ENCODE results near the gene TNS1. TPM values are rescaled to one million over a fixed set of nuclear protein-coding genes. Genes with fewer than 3 reads are reported as not detected.

Gene TNS1
- total RNA-seq, 1 experiment from 2014 or later: 3.0 TPM

- no peak for DNase-seq
- H3K27me3 ChIP-seq: no peaks in the 10 kb centered on the region
Measured at GRCh38 chr2:217975626-217976025, 27.2 kb downstream of the TNS1 start.

DNA sequence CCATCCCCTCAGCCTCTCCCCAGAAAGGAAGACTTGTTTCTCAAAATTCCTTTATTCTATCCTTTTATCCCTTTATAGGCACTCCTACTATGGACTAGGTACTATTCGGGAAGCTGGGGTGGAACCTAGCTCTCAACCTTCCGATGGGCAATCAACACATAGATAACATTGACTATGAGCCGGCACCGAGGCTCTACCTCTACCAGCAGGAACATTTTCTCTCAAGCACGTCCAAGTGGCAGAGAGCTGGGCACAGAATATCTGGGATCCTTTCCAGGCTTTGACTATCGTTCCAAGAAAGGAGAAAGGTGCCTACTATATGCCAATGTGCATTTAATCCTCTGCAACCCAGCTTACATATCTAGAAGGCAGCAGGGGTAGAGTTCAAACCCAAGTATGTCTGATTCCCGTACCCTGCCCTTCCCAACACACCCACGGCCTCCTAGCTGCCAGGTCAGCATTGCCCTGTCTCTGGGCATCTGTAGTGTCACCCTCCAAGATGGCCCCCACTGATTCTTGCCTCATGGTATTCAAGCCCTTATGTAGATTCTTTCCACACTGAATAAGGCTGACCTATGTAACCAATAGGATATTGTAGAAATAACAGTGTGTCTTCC, 28.3 kb downstream of the TNS1 start:
- DNase-seq: no peak
- Histone ChIP-seq H3K9me3 (replicated peaks) (peaks cover 4% of the 10 kb centered on the region; the same call in 1 of the 2 replicates), H3K4me1 (no peaks in the 10 kb centered on the region), H3K27me3 (no peaks in the 10 kb centered on the region), H3K36me3 (no peaks in the 10 kb centered on the region), H3K27ac (no peak overlapping the region), H3K4me3 (no peak overlapping the region)

More at GRCh38 chr2:217975626-217976025, 27.2 kb downstream of the TNS1 start:
- H3K9me3 ChIP-seq (replicated peaks): no peaks in the 10 kb centered on the region
- H3K27ac ChIP-seq: no peak overlapping the region
- H3K4me3 ChIP-seq: no peak overlapping the region
- no peaks in the 10 kb centered on the region for H3K36me3 ChIP-seq
- no peaks in the 10 kb centered on the region for H3K4me1 ChIP-seq

- Histone ChIP-seq H3K4me1 (no peaks in the 10 kb centered on the region), H3K27me3 (no peaks in the 10 kb centered on the region), H3K4me3 (no peak overlapping the region), H3K36me3 (no peaks in the 10 kb centered on the region), H3K27ac (no peak overlapping the region), H3K9me3 (replicated peaks) (peaks cover 5% of the 10 kb centered on the region; the same call in 1 of the 2 replicates)
- DNase-seq: no peak
Measured at GRCh38 chr2:217973008-217973787, 29.6 kb downstream of the TNS1 start.

DNA sequence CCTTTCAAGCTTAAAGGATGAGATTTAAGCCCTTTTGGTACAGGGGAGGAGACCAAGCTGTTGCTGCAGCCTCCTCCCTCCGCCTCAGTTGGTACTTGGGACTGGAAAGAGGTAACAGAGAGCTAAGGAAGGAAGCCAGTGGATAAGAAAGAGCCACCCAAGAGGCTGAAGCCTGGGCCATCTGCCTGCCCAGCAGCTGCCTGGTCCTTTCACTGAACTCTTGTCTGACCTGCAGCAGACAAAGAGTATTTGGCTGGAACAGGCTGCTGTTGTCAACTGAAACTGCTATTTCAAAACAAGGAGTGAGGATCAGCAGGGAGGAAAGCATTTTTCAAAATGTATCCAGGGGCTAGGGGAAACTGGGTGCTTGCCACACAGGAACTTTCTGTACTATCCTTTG, 30.3 kb downstream of the TNS1 start:
- Histone ChIP-seq H3K4me3 (no peak overlapping the region), H3K27me3 (no peaks in the 10 kb centered on the region), H3K9me3 (replicated peaks) (peaks cover 5% of the 10 kb centered on the region; the same call in 1 of the 2 replicates), H3K4me1 (no peaks in the 10 kb centered on the region), H3K36me3 (no peaks in the 10 kb centered on the region), H3K27ac (no peak overlapping the region)
- no peak for DNase-seq

- Histone ChIP-seq H3K27me3 (no peaks in the 10 kb centered on the region), H3K36me3 (no peaks in the 10 kb centered on the region), H3K9me3 (replicated peaks) (peaks cover 5% of the 10 kb centered on the region; the same call in 1 of the 2 replicates), H3K27ac (no peak overlapping the region), H3K4me1 (no peaks in the 10 kb centered on the region), H3K4me3 (no peak overlapping the region)
- DNase-seq: no peak
Measured at GRCh38 chr2:217972037-217972436, 30.8 kb downstream of the TNS1 start.

DNA sequence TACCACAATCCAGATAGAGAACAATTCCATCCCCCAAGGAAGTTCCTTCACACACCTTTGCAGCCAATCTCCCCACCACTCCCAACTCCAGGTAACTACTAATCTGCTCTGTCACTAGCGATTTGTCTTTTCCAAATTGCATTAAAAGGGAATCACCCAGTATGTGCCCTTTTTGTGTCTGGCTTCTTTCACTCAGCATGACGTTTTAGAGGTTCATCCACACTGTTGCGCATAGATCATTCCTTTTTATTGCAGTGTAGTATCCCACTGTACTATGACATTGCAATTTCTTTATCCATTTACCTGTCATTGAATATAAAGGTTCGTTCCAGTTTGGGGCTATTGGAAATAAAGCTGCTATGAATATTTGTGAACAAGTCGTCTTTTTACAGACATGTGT, 31.6 kb downstream of the TNS1 start:
- Histone ChIP-seq H3K36me3 (no peaks in the 10 kb centered on the region), H3K27ac (no peak overlapping the region), H3K4me3 (no peak overlapping the region), H3K9me3 (replicated peaks) (peaks cover 5% of the 10 kb centered on the region; the same call in 1 of the 2 replicates), H3K4me1 (no peaks in the 10 kb centered on the region), H3K27me3 (no peaks in the 10 kb centered on the region)
- DNase-seq: no peak

- H3K36me3 ChIP-seq: no peaks in the 10 kb centered on the region
- no peak overlapping the region for H3K27ac ChIP-seq
- no peak for DNase-seq
- no peaks in the 10 kb centered on the region for H3K27me3 ChIP-seq
- H3K4me1 ChIP-seq: no peaks in the 10 kb centered on the region
- H3K9me3 ChIP-seq (replicated peaks): peaks cover 5% of the 10 kb centered on the region; the same call in 1 of the 2 replicates
- H3K4me3 ChIP-seq: no peak overlapping the region
Measured at GRCh38 chr2:217970206-217970605, 32.6 kb downstream of the TNS1 start.

DNA sequence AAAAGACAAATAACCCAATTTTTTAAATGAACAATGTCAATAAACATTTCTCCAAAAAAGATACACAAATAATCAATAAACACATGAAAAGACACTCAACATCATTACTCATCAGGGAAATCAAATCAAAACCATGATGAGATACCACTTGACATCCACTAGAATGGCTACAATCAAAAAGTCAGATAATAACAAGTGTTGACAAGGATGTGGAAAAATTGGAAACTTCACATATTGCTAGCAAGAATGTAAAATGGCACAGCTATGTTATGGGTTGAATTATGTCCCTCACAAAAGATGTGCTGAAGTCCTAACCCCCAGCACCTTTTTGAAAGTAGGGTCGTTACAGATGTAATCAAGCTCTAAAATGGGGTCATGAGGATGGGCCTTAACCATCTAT, 33.2 kb downstream of the TNS1 start:
- Histone ChIP-seq H3K9me3 (replicated peaks) (peaks cover 5% of the 10 kb centered on the region; the same call in 1 of the 2 replicates), H3K36me3 (no peaks in the 10 kb centered on the region), H3K4me1 (no peaks in the 10 kb centered on the region), H3K27ac (no peak overlapping the region), H3K27me3 (no peaks in the 10 kb centered on the region), H3K4me3 (no peak overlapping the region)
- DNase-seq: no peak

- Histone ChIP-seq H3K9me3 (replicated peaks) (peaks cover 5% of the 10 kb centered on the region; the same call in 1 of the 2 replicates), H3K4me1 (no peaks in the 10 kb centered on the region), H3K27ac (no peak overlapping the region), H3K4me3 (no peak overlapping the region), H3K36me3 (no peaks in the 10 kb centered on the region), H3K27me3 (no peaks in the 10 kb centered on the region)
- DNase-seq: no peak
Measured at GRCh38 chr2:217968023-217968422, 34.8 kb downstream of the TNS1 start.

DNA sequence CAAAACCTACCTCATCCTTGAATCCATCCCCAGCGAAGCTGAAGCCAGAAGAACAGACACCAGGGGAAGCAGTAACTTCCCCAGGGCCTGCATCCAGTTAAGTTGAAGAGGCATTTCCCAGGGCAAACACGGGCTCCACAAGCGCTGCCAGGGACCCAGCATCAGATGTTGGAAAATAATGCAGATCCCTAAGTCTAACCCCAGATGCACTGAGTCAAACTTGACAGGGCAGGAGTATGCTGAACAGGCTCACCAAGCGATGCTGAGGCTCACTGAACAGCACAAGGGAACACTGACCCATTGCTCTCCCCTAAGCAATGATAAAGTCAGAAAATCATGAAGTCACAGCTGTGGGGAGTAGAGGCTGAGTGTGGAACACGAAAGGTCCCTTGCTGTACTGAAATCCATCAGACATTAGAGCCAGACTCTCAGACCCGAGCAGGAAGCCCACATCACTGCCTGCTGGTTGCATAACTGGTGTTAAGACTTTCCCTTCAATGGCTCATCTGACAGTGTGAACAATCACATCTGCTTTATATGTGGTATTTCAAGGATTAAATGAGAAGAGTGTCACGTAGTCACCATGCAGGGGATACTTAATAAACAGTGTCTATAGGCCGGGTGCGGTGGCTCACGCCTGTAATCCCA, 36.2 kb downstream of the TNS1 start:
- Histone ChIP-seq H3K4me1 (no peaks in the 10 kb centered on the region), H3K27me3 (no peaks in the 10 kb centered on the region), H3K4me3 (no peak overlapping the region), H3K27ac (no peak overlapping the region), H3K9me3 (replicated peaks) (peaks cover 5% of the 10 kb centered on the region; the same call in 1 of the 2 replicates), H3K36me3 (no peaks in the 10 kb centered on the region)
- no peak for DNase-seq

DNA sequence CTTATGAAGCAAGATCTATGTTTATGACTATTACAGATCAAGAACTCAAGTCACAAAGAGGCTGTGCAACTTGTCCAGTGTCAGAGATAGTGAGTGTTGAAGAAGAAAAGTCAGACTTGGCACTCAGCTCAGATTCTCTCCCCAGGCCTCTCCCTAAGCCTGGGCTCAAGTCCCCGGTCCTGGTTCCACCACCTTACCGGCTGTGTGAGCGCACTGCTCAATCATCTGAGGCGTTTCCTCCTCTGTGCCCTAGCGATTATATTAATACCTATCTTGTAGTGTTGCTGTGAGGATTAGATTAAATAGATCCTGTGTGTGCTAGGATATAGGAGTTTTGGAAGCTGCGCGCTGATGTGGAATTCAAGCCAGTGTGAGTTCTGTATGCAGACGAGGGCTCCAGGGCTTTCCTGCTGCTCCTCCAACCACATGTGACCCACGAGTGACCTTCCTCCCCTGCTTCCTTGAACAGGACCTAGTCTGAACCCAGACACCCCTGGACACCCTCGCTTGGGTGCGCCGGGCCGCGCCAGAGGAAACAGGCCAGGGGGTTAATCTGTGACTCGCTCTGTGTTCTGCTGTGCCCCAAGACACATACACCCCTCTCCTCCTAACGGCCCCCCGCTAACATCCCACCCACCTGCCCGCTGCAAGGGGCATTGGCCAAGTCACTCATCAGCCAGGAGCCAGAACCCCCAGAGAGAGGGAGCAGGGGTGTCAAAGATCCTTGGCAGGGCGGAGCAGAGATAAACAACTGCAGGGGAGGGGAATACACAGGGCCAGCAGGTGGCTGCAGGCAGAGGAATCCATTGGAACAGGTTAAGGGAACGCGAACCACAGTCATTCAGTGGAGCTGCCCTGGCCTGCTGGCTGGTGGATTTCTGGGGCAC, 38.3 kb downstream of the TNS1 start:
- 0 out of 2 replicates have a peak, but pooled peaks cover 2% of the 10 kb centered on the region for H3K4me1 ChIP-seq
- DNase-seq: no peak
- H3K4me3 ChIP-seq: no peak overlapping the region
- H3K27me3 ChIP-seq: no peaks in the 10 kb centered on the region
- peaks cover 2% of the 10 kb centered on the region; the same call in 1 of the 2 replicates for H3K9me3 ChIP-seq (replicated peaks)
- H3K36me3 ChIP-seq: no peaks in the 10 kb centered on the region
- no peak overlapping the region for H3K27ac ChIP-seq

GRCh38 chr2:217960351-217960750, 42.4 kb downstream of the TNS1 start:
- Histone ChIP-seq H3K27ac (no peak overlapping the region), H3K9me3 (replicated peaks) (no peaks in the 10 kb centered on the region), H3K27me3 (no peaks in the 10 kb centered on the region), H3K4me3 (no peak overlapping the region), H3K4me1 (0 out of 2 replicates have a peak, but pooled peaks cover 2% of the 10 kb centered on the region), H3K36me3 (no peaks in the 10 kb centered on the region)
- DNase-seq: no peak

DNA sequence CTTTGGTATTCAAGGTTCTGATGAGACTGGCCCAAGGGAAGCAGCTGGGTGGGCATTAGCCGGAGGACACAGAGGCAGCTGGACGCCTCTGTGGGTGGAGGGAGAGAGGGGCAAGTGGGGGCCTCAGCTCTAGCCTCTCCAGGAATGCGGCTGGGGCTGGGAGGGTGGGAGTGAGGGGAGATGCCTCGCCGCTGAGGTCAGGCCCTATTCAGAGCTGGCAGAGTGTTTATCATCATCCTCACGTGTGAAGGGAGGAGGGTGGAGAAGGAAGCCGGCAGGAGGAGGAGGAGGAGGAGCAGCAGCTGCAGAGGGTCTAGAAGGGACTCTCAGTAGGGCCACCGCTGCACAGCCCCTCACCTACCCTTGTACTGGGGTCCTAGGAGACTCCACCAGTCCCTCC, 43.1 kb downstream of the TNS1 start:
- 0 out of 2 replicates have a peak, but pooled peaks cover 2% of the 10 kb centered on the region for H3K4me1 ChIP-seq
- no peaks in the 10 kb centered on the region for H3K27me3 ChIP-seq
- no peaks in the 10 kb centered on the region for H3K36me3 ChIP-seq
- no peaks in the 10 kb centered on the region for H3K9me3 ChIP-seq (replicated peaks)
- no peak overlapping the region for H3K27ac ChIP-seq
- H3K4me3 ChIP-seq: no peak overlapping the region
- DNase-seq: peak; percentile 12 to 23

- DNase-seq: no peak
- Histone ChIP-seq H3K27ac (no peak overlapping the region), H3K27me3 (no peaks in the 10 kb centered on the region), H3K9me3 (replicated peaks) (no peaks in the 10 kb centered on the region), H3K36me3 (no peaks in the 10 kb centered on the region), H3K4me1 (0 out of 2 replicates have a peak, but pooled peaks cover 2% of the 10 kb centered on the region), H3K4me3 (no peak overlapping the region)
Measured at GRCh38 chr2:217958884-217959225, 43.9 kb downstream of the TNS1 start.
